ENCODE measurements around the gene DNAI2.

Gene DNAI2

DNA sequence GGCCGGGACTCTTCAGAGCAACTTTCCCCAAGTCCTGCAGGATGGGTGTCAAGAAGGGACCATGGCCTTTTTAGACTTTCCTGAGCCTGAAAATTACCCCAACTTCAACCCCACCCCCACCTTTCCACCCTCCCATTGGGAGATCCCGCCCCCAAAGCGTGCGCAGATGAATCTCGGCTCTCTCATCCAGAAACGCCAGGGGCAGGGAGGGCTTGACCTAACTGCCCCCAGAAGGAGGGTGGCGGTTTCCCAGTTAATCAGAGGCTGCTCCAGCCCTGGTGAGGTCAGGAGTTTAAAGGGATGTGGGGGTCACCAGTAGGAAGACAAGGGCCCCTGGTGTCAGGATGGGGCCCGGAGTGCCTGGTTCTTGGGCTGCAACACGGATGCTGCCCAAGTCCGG, 52.5 kb downstream of the DNAI2 start:
- no peak overlapping the region for H3K27ac ChIP-seq (ENCODE audit: low read length)

GRCh38 chr17:74328487-74328886, 54.5 kb downstream of the DNAI2 start:
- Histone ChIP-seq H3K4me1 (ENCODE audit: control insufficient read depth, insufficient read depth, low read length) (peaks cover 14% of the 10 kb centered on the region), H3K9ac (ENCODE audit: low read length in 2 of 2) (no peak overlapping the region), H3K36me3 (ENCODE audit: control insufficient read depth in 2 of 2, insufficient read depth in 2 of 2, low read length in 2 of 2) (no peaks in the 10 kb centered on the region), H3K9me3 (ENCODE audit: control insufficient read depth in 2 of 2, low read length in 2 of 2) (no peaks in the 10 kb centered on the region), H3K4me3 (ENCODE audit: low read length in 2 of 2) (no peak overlapping the region), H3K27me3 (ENCODE audit: control insufficient read depth in 1 of 2, insufficient read depth in 2 of 2, low read length in 2 of 2) (peaks cover 18 to 24% of the 10 kb centered on the region in 2 donors), H3K27ac (ENCODE audit: low read length) (no peak overlapping the region)

More for the DNA sequence above, 52.5 kb downstream of the DNAI2 start:
- Histone ChIP-seq H3K27me3 (ENCODE audit: control insufficient read depth in 1 of 2, insufficient read depth in 2 of 2, low read length in 2 of 2) (peaks cover 20 to 24% of the 10 kb centered on the region in 2 donors), H3K9ac (ENCODE audit: low read length in 2 of 2) (no peak overlapping the region), H3K4me3 (ENCODE audit: low read length in 2 of 2) (peak overlapping the region; percentile 65 to 70), H3K36me3 (ENCODE audit: control insufficient read depth in 2 of 2, insufficient read depth in 2 of 2, low read length in 2 of 2) (no peaks in the 10 kb centered on the region), H3K9me3 (ENCODE audit: control insufficient read depth in 2 of 2, low read length in 2 of 2) (no peaks in the 10 kb centered on the region), H3K4me1 (ENCODE audit: control insufficient read depth, insufficient read depth, low read length) (peaks cover 14% of the 10 kb centered on the region)

GRCh38 chr17:74329378-74329777, 55.3 kb downstream of the DNAI2 start:
- Histone ChIP-seq H3K4me3 (ENCODE audit: low read length in 2 of 2) (no peak overlapping the region), H3K9ac (ENCODE audit: low read length in 2 of 2) (no peak overlapping the region), H3K9me3 (ENCODE audit: control insufficient read depth in 2 of 2, low read length in 2 of 2) (peaks cover 0 to 4% of the 10 kb centered on the region in 2 donors), H3K27me3 (ENCODE audit: control insufficient read depth in 1 of 2, insufficient read depth in 2 of 2, low read length in 2 of 2) (peaks cover 19 to 24% of the 10 kb centered on the region in 2 donors), H3K27ac (ENCODE audit: low read length) (no peak overlapping the region), H3K4me1 (ENCODE audit: control insufficient read depth, insufficient read depth, low read length) (peaks cover 14% of the 10 kb centered on the region), H3K36me3 (ENCODE audit: control insufficient read depth in 2 of 2, insufficient read depth in 2 of 2, low read length in 2 of 2) (no peaks in the 10 kb centered on the region)

- H3K4me1 ChIP-seq (ENCODE audit: control insufficient read depth, insufficient read depth, low read length) = peaks cover 13% of the 10 kb centered on the region
- H3K9me3 ChIP-seq (ENCODE audit: control insufficient read depth in 2 of 2, low read length in 2 of 2) = peaks cover 0 to 11% of the 10 kb centered on the region in 2 donors
- H3K9ac ChIP-seq (ENCODE audit: low read length in 2 of 2) = no peak overlapping the region
- no peak overlapping the region for H3K4me3 ChIP-seq (ENCODE audit: low read length in 2 of 2)
- H3K27ac ChIP-seq (ENCODE audit: low read length) = no peak overlapping the region
- H3K27me3 ChIP-seq (ENCODE audit: control insufficient read depth in 1 of 2, insufficient read depth in 2 of 2, low read length in 2 of 2) = peaks cover 21 to 24% of the 10 kb centered on the region in 2 donors
- H3K36me3 ChIP-seq (ENCODE audit: control insufficient read depth in 2 of 2, insufficient read depth in 2 of 2, low read length in 2 of 2) = no peaks in the 10 kb centered on the region
These were observed 56.4 kb downstream of the DNAI2 start for GRCh38 chr17:74330446-74330845.

DNA sequence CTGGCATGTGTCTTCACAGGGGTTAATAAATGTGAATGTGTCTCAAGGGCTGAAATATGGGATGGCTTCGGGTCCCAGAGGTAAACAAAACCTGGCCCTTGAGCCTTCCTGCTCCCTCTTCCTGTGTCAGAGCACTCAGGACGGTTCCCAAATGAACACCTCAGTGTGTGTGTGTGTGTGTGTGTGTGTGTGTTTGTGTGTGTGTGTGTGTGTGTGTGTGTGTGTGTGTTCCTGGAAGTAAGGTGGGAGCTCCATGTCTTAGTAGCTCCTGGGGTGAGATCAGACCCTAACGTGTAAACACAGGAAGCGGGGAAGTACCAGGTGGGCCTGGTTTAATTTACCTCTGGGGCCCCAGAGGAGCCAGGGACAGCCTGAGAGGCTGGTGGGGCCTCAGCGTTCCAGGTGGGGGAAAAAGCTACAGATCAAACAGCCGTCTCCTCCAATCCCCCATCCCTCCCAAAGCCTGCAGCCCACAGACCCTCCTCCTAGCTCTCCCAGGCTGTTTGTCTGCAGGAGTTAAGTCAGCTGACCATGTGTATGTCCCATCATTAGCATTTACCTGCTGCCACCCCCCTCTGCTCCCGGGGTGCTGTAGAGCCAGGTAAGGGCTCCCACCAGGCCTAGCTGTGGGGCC, 58.1 kb downstream of the DNAI2 start:
- Histone ChIP-seq H3K27me3 (ENCODE audit: control insufficient read depth in 1 of 2, insufficient read depth in 2 of 2, low read length in 2 of 2) (peaks cover 11 to 19% of the 10 kb centered on the region in 2 donors), H3K27ac (ENCODE audit: low read length) (no peak overlapping the region), H3K36me3 (ENCODE audit: control insufficient read depth in 2 of 2, insufficient read depth in 2 of 2, low read length in 2 of 2) (no peaks in the 10 kb centered on the region), H3K9me3 (ENCODE audit: control insufficient read depth in 2 of 2, low read length in 2 of 2) (peaks cover 0 to 11% of the 10 kb centered on the region in 2 donors), H3K4me3 (ENCODE audit: low read length in 2 of 2) (no peak overlapping the region), H3K9ac (ENCODE audit: low read length in 2 of 2) (no peak overlapping the region), H3K4me1 (ENCODE audit: control insufficient read depth, insufficient read depth, low read length) (no peaks in the 10 kb centered on the region)

- Histone ChIP-seq H3K27me3 (ENCODE audit: control insufficient read depth in 1 of 2, insufficient read depth in 2 of 2, low read length in 2 of 2) (peaks cover 6 to 22% of the 10 kb centered on the region in 2 donors), H3K36me3 (ENCODE audit: control insufficient read depth in 2 of 2, insufficient read depth in 2 of 2, low read length in 2 of 2) (no peaks in the 10 kb centered on the region), H3K4me3 (ENCODE audit: low read length in 2 of 2) (no peak overlapping the region), H3K27ac (ENCODE audit: low read length) (no peak overlapping the region), H3K9me3 (ENCODE audit: control insufficient read depth in 2 of 2, low read length in 2 of 2) (peaks cover 0 to 11% of the 10 kb centered on the region in 2 donors), H3K4me1 (ENCODE audit: control insufficient read depth, insufficient read depth, low read length) (no peaks in the 10 kb centered on the region), H3K9ac (ENCODE audit: low read length in 2 of 2) (no peak overlapping the region)
These were observed 58.8 kb downstream of the DNAI2 start for GRCh38 chr17:74332763-74333283.

DNA sequence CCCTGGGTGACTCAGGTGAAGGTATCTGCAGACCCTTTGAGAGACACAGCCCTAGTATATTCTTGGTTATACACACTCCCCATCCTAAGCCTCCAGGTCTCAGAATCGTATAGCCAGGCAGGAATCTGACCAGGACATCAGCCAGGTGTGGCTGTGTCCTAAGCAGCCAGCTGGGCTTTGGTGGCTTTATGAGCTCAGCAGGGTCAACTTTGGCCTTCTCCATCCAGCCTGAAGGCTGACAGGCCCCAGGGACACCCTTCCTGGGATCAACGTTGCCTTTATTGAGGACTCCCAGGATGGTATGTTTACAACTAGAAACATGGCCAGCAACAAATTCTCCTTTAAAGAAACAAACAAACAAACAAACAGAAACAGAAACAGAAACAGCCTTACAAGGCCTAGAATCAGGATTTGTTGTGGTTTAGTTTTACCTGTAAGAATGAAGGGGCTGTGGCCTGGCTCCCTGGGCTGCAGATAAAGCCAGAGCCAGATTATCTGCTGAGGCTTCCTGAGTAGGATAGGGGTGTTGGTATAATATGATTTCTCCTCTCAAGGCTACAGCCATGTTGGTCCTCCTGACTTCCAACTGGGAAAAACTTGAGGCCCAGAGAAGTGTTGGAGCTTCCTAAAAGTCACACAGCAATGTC, 60.5 kb downstream of the DNAI2 start:
- no peak overlapping the region for H3K4me3 ChIP-seq (ENCODE audit: low read length in 2 of 2)
- no peak overlapping the region for H3K27ac ChIP-seq (ENCODE audit: low read length)
- peaks cover 0 to 26% of the 10 kb centered on the region in 2 donors for H3K27me3 ChIP-seq (ENCODE audit: control insufficient read depth in 1 of 2, insufficient read depth in 2 of 2, low read length in 2 of 2)
- H3K9ac ChIP-seq (ENCODE audit: low read length in 2 of 2) = no peak overlapping the region
- H3K4me1 ChIP-seq (ENCODE audit: control insufficient read depth, insufficient read depth, low read length) = no peaks in the 10 kb centered on the region
- no peaks in the 10 kb centered on the region for H3K36me3 ChIP-seq (ENCODE audit: control insufficient read depth in 2 of 2, insufficient read depth in 2 of 2, low read length in 2 of 2)
- peaks cover 0 to 11% of the 10 kb centered on the region in 2 donors for H3K9me3 ChIP-seq (ENCODE audit: control insufficient read depth in 2 of 2, low read length in 2 of 2)

- H3K9ac ChIP-seq (ENCODE audit: low read length in 2 of 2) = no peak overlapping the region
- no peak overlapping the region for H3K27ac ChIP-seq (ENCODE audit: low read length)
- no peaks in the 10 kb centered on the region for H3K36me3 ChIP-seq (ENCODE audit: control insufficient read depth in 2 of 2, insufficient read depth in 2 of 2, low read length in 2 of 2)
- H3K27me3 ChIP-seq (ENCODE audit: control insufficient read depth in 1 of 2, insufficient read depth in 2 of 2, low read length in 2 of 2) = peaks cover 0 to 22% of the 10 kb centered on the region in 2 donors
- no peaks in the 10 kb centered on the region for H3K4me1 ChIP-seq (ENCODE audit: control insufficient read depth, insufficient read depth, low read length)
- H3K9me3 ChIP-seq (ENCODE audit: control insufficient read depth in 2 of 2, low read length in 2 of 2) = peaks cover 0 to 11% of the 10 kb centered on the region in 2 donors
- no peak overlapping the region for H3K4me3 ChIP-seq (ENCODE audit: low read length in 2 of 2)
These were observed 61.6 kb downstream of the DNAI2 start for GRCh38 chr17:74335529-74336062.

GRCh38 chr17:74336307-74336706, 62.3 kb downstream of the DNAI2 start:
- Histone ChIP-seq H3K9ac (ENCODE audit: low read length in 2 of 2) (no peak overlapping the region), H3K4me1 (ENCODE audit: control insufficient read depth, insufficient read depth, low read length) (no peaks in the 10 kb centered on the region), H3K27ac (ENCODE audit: low read length) (no peak overlapping the region), H3K36me3 (ENCODE audit: control insufficient read depth in 2 of 2, insufficient read depth in 2 of 2, low read length in 2 of 2) (no peaks in the 10 kb centered on the region), H3K9me3 (ENCODE audit: control insufficient read depth in 2 of 2, low read length in 2 of 2) (peaks cover 0 to 11% of the 10 kb centered on the region in 2 donors), H3K27me3 (ENCODE audit: control insufficient read depth in 1 of 2, insufficient read depth in 2 of 2, low read length in 2 of 2) (peaks cover 0 to 23% of the 10 kb centered on the region in 2 donors), H3K4me3 (ENCODE audit: low read length in 2 of 2) (no peak overlapping the region)

DNA sequence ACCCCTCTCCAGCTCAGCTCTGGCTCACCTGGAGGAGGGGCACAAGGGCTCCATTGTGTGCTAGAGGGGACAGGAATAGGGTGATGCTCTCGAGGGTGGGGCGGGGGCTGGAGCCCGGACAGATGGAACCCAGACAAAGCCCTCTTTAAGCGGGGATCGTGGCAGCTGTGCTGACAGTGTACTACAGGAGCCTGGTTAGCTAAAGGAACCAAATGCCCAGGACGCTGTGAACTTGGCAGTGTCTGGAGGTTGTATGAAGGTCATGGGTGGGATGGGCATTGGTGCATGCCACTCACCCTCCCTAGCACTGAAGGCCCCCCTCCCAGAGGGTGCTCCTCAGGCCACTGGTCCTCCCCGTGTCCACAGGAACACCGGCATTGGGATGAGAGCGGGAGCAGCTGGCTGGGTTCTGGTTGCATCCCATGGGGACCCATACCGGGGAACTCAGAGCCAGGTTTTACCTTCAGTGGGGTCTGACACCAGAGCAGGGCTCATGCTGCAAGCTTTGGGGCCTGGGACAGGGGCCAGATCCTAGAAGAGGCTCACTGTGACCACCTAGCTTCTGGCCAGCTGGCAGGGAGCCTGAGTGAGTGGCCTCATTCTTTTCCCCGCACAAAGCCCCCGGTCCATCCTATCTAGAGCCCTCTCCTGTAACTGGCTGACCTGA, 63.9 kb downstream of the DNAI2 start:
- no peak overlapping the region for H3K4me3 ChIP-seq (ENCODE audit: low read length in 2 of 2)
- H3K4me1 ChIP-seq (ENCODE audit: control insufficient read depth, insufficient read depth, low read length) = no peaks in the 10 kb centered on the region
- H3K27ac ChIP-seq (ENCODE audit: low read length) = no peak overlapping the region
- no peaks in the 10 kb centered on the region for H3K36me3 ChIP-seq (ENCODE audit: control insufficient read depth in 2 of 2, insufficient read depth in 2 of 2, low read length in 2 of 2)
- no peak overlapping the region for H3K9ac ChIP-seq (ENCODE audit: low read length in 2 of 2)
- H3K27me3 ChIP-seq (ENCODE audit: control insufficient read depth in 1 of 2, insufficient read depth in 2 of 2, low read length in 2 of 2) = peaks cover 0 to 25% of the 10 kb centered on the region in 2 donors
- H3K9me3 ChIP-seq (ENCODE audit: control insufficient read depth in 2 of 2, low read length in 2 of 2) = peaks cover 0 to 11% of the 10 kb centered on the region in 2 donors

Data from stomach smooth muscle (tissue), 2 donors.